OCI-LY7 (cell line): ENCODE results near the gene RNPC3. TPM values are rescaled to one million over a fixed set of nuclear protein-coding genes. Genes with fewer than 3 reads are reported as not detected.

Experiments used
- BruUV-seq: library from RNA; stranded (reverse); fragments of 400-500 nt; replicated peaks from 2 replicates; lab custom pipeline; 2021; lab: Mats Ljungman, UMichigan
- CTCF ChIA-PET: fragments of 300-600 bp; sonication (Branson Sonifier 250); formaldehyde crosslinking; loops from one replicate; lab custom pipeline; 2022; ENCODE audit warnings: antibody characterized with exemption; ENCODE audit not compliant: unreplicated experiment; lab: Charles Lee
- POLR2A ChIA-PET: fragments of 300-600 bp; sonication (Branson Sonifier 250); formaldehyde crosslinking; loops from one replicate; lab custom pipeline; 2022; ENCODE audit warnings: antibody characterized with exemption; lab: Charles Lee
- DNase-seq: peaks from one replicate; pipeline ENCODE4 v3.0.0-alpha.2; 2015; ENCODE audit warnings: low spot score
- H2AFZ ChIP-seq: fragments of 200-600 bp; sonication (generic), shearing (Covaris generic); 2 replicates; pipeline ENCODE4 v1.6.1; 2014; ENCODE audit warnings: mild to moderate bottlenecking, antibody characterized with exemption, low read length, moderate library complexity
- H3K27ac ChIP-seq: fragments of 200-600 bp; sonication (generic); 2 replicates; pipeline ENCODE4 v1.5.1; 2014; ENCODE audit warnings: mixed run types, low read depth, mild to moderate bottlenecking, moderate library complexity, low read length, inconsistent platforms; ENCODE audit not compliant: poor library complexity, severe bottlenecking
- H3K36me3 ChIP-seq: fragments of 200-600 bp; sonication (generic); 2 replicates; pipeline ENCODE4 v1.6.1; 2014; ENCODE audit warnings: mild to moderate bottlenecking, antibody characterized with exemption, low read length, moderate library complexity, mixed read lengths; ENCODE audit not compliant: insufficient read depth
- H3K4me1 ChIP-seq: fragments of 200-600 bp; sonication (generic); 2 replicates; pipeline ENCODE4 v1.5.1; 2014; ENCODE audit warnings: mild to moderate bottlenecking, low read length; ENCODE audit not compliant: insufficient read depth, poor library complexity, severe bottlenecking
- H3K4me2 ChIP-seq: fragments of 200-600 bp; sonication (generic); 2 replicates; pipeline ENCODE4 v1.6.1; 2014; ENCODE audit warnings: mild to moderate bottlenecking, low read length
- H3K4me3 ChIP-seq: fragments of 200-600 bp; sonication (generic); 2 replicates; pipeline ENCODE4 v1.5.1; 2014; ENCODE audit warnings: mild to moderate bottlenecking, low read depth, low read length; ENCODE audit not compliant: poor library complexity, severe bottlenecking
- H3K79me2 ChIP-seq: fragments of 200-600 bp; sonication (generic); 2 replicates; pipeline ENCODE4 v1.6.1; 2016; ENCODE audit warnings: low read depth, mild to moderate bottlenecking, low read length, moderate library complexity, mixed read lengths; ENCODE audit not compliant: insufficient read depth
- H3K9me2 ChIP-seq: fragments of 200-600 bp; sonication (generic); 2 replicates; pipeline ENCODE4 v1.6.1; 2016; ENCODE audit warnings: mild to moderate bottlenecking, low read length, mixed read lengths; ENCODE audit not compliant: insufficient read depth
- H3K9me3 ChIP-seq: fragments of 200-600 bp; sonication (generic); 2 replicates; pipeline ENCODE4 v1.6.1; 2014; ENCODE audit warnings: mild to moderate bottlenecking, mixed run types, low read length, mixed read lengths
- H4K20me1 ChIP-seq: fragments of 200-600 bp; sonication (generic); 2 replicates; pipeline ENCODE4 v1.6.1; 2014; ENCODE audit warnings: mild to moderate bottlenecking, antibody characterized with exemption, low read length, moderate library complexity, mixed read lengths; ENCODE audit not compliant: insufficient read depth
- CTCF ChIP-seq: fragments of 200-600 bp; sonication (generic); conservative IDR thresholded peaks from 2 replicates; pipeline ENCODE4 v1.5.1; 2014; ENCODE audit warnings: mild to moderate bottlenecking, antibody characterized with exemption, low read length, moderate library complexity, mixed read lengths
- EZH2phosphoT487 ChIP-seq: fragments of 200-600 bp; sonication (generic); IDR thresholded peaks from 2 replicates; pipeline ENCODE4 v1.6.1; 2018; ENCODE audit warnings: low read depth, borderline replicate concordance, mild to moderate bottlenecking, mixed run types, antibody characterized with exemption, low read length, moderate library complexity, mixed read lengths
- intact Hi-C: fragments of 100-400 bp; cut with micrococcal nuclease; formaldehyde crosslinking; loops from one replicate; pipeline ENCODE4 v1.10.0; 2022; ENCODE audit not compliant: unreplicated experiment
- total RNA-seq, 2 experiments: library from RNA; depleted of rRNA in 1 of 2; stranded (reverse); fragments of >200 nt in 1 of 2; shearing (Covaris generic) in 1 of 2; gene quantifications; 2 replicates each; pipeline ENCODE4 v1.2.3, GENCODE V29; 2014 to 2022

Gene RNPC3
- total RNA-seq, 2 experiments from 2014 or later: 20.1 to 33.6 TPM

- Histone ChIP-seq H3K4me1 (peaks cover 10% of the 10 kb centered on the region), H3K36me3 (no peaks in the 10 kb centered on the region), H3K4me2 (no peak overlapping the region), H2AFZ (no peak overlapping the region), H4K20me1 (no peaks in the 10 kb centered on the region), H3K4me3 (no peak overlapping the region), H3K9me3 (no peaks in the 10 kb centered on the region), H3K79me2 (no peaks in the 10 kb centered on the region), H3K27ac (no peak overlapping the region), H3K9me2 (no peaks in the 10 kb centered on the region)
- TF ChIP-seq CTCF: peak; percentile 85
- no peak for TF ChIP-seq EZH2phosphoT487
- ChIA-PET POLR2A (interaction anchor here (1.7 to 2.0 kb wide), 2 partner anchors 11 kb away, joined by 3 to 8 read pairs; partner anchors contain the start of gene RNPC3), CTCF (no interaction called here)
- DNase-seq: peak; percentile 55
- no TSS peak for BruUV-seq
- intact Hi-C loops: loop anchor here (5.0 kb wide), 1 partner anchor 413 kb away; no protein-coding TSS in a partner anchor
These were observed 10.5 kb upstream of the RNPC3 start for GRCh38 chr1:103514920-103515503.

DNA sequence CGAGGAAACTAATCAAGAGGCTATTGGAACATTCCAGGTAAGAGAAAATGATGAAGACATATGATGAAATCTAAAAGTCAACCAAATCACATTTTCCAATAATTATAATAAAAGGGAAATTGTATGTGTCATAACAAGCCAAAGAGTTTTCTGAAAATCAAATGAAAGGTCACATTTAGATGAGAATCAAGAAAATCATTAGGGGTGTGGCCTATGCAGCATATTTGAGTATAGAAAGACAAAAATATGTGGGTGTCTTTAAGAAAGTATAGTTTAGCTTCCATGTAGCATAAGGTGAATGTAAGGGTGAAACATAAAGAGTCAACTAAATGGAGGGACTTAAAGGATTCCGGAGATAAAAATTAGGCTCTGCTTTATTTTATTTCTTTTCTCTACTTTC, 9.2 kb upstream of the RNPC3 start:
- POLR2A ChIA-PET: no interaction called here
- no TSS peak for BruUV-seq
- CTCF ChIA-PET: no interaction called here
- no peaks in the 10 kb centered on the region for H3K9me2 ChIP-seq
- H3K4me3 ChIP-seq: no peak overlapping the region
- no peaks in the 10 kb centered on the region for H3K79me2 ChIP-seq
- no peak overlapping the region for H3K27ac ChIP-seq
- no peak overlapping the region for H2AFZ ChIP-seq
- DNase-seq: no peak
- no peaks in the 10 kb centered on the region for H3K9me3 ChIP-seq
- TF ChIP-seq EZH2phosphoT487 (no peak), CTCF (no peak)
- intact Hi-C loops: loop anchor here (5.0 kb wide), 1 partner anchor 414 kb away; no protein-coding TSS in a partner anchor
- no peak overlapping the region for H3K4me2 ChIP-seq
- H4K20me1 ChIP-seq: no peaks in the 10 kb centered on the region
- H3K4me1 ChIP-seq: peaks cover 10% of the 10 kb centered on the region
- no peaks in the 10 kb centered on the region for H3K36me3 ChIP-seq

DNA sequence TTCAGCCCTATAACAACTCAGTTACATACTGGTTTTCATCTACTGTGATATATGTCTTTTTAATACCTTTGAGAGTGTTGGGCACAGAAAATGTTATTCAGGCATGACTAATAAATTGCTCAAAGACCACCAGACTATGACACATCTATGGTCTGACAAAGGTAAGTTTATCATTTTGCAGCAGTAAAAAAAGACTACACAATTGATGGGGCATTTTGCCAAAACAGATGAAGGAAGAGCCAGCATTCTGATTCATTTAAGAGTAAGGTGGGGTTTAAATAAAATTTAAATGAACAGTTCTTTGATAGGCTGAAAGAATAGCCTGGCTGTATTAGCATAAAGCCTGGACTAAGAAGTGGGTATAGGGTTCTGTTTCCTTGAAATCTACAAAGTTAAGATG, 8.8 kb upstream of the RNPC3 start:
- ChIA-PET POLR2A (interaction anchor here (0.6 to 1.0 kb wide), 2 partner anchors 9 to 10 kb away, joined by 3 to 4 read pairs; partner anchors contain the start of gene RNPC3), CTCF (no interaction called here)
- DNase-seq: no peak
- H3K9me2 ChIP-seq: no peaks in the 10 kb centered on the region
- H3K9me3 ChIP-seq: no peaks in the 10 kb centered on the region
- H3K4me3 ChIP-seq: no peak overlapping the region
- no peak overlapping the region for H2AFZ ChIP-seq
- intact Hi-C loops: loop anchor here (5.0 kb wide), 1 partner anchor 414 kb away; no protein-coding TSS in a partner anchor
- BruUV-seq: no TSS peak
- no peak overlapping the region for H3K27ac ChIP-seq
- TF ChIP-seq EZH2phosphoT487: no peak
- TF ChIP-seq CTCF: no peak
- no peaks in the 10 kb centered on the region for H3K36me3 ChIP-seq
- no peak overlapping the region for H3K4me2 ChIP-seq
- peaks cover 10% of the 10 kb centered on the region for H3K4me1 ChIP-seq
- no peaks in the 10 kb centered on the region for H4K20me1 ChIP-seq
- no peaks in the 10 kb centered on the region for H3K79me2 ChIP-seq
